ENCODE results near the gene CFAP97D2.

GRCh38 chr13:114157869-114158495, 21.1 kb upstream of the CFAP97D2 start:
- TF ChIP-seq CTCF (conservative IDR thresholded peaks at IDR 0.05 in 1 of 2, IDR thresholded peaks at IDR 0.05 in 1 of 2; ENCODE audit: extremely low read depth in 1 of 2, insufficient read depth in 1 of 2, low read depth in 1 of 2, low read length in 2 of 2) (no peak), EZH2 (IDR thresholded peaks at IDR 0.05; ENCODE audit: borderline replicate concordance, low read length) (no peak)

Data from mammary epithelial cell (primary cell).